HCT116 (cell line): ENCODE results near the gene LFNG. TPM values are rescaled to one million over a fixed set of nuclear protein-coding genes. Genes with fewer than 3 reads are reported as not detected.

ENCODE experiments used
- ATAC-seq: fragments of 200-7000 bp; cut with Tn5 transposase; 2 replicates; pipeline ENCODE4 v1.9.1; 2020; ENCODE audit warnings: mild to moderate bottlenecking, moderate library complexity
- BruUV-seq: library from RNA; stranded (reverse); fragments of 400-500 nt; replicated peaks from 2 replicates; lab custom pipeline; 2021; lab: Mats Ljungman, UMichigan
- CTCF ChIA-PET: fragments of 300-600 bp; sonication (Branson Sonifier 250); formaldehyde crosslinking; loops from one replicate; lab custom pipeline; 2021; ENCODE audit warnings: antibody characterized with exemption; lab: Charles Lee
- POLR2A ChIA-PET: fragments of 300-600, 350-600 bp; sonication (Branson Sonifier 250); formaldehyde crosslinking; loops from one replicate; lab custom pipeline; 2021; ENCODE audit warnings: antibody characterized with exemption; lab: Charles Lee
- RAD21 ChIA-PET, 2 experiments: fragments of 300-600 bp; sonication (Branson Sonifier 250); formaldehyde crosslinking; loops; one replicate each; lab custom pipeline; 2023; ENCODE audit warnings: low total read pairs in 2 of 2; ENCODE audit not compliant: uncharacterized antibody in 2 of 2, unreplicated experiment in 2 of 2, low non-redundant PET in 1 of 2; lab: Charles Lee
- DNase-seq: peaks from one replicate; pipeline ENCODE4 v3.0.0-alpha.2; 2010; ENCODE audit warnings: low read depth, low spot score
- H2AFZ ChIP-seq: fragments of 200-600 bp; shearing (Covaris generic), sonication (generic); 2 replicates; pipeline ENCODE4 v1.6.1; 2017; ENCODE audit warnings: low read depth, mixed run types, mixed read lengths, antibody characterized with exemption, low read length; ENCODE audit not compliant: poor library complexity, severe bottlenecking
- H3K27ac ChIP-seq: 2 replicates; pipeline ENCODE4 v1.5.1; 2012; ENCODE audit warnings: low read depth, low read length
- H3K27me3 ChIP-seq: fragments of 200-600 bp; sonication (generic); 2 replicates; pipeline ENCODE4 v1.6.1; 2016; ENCODE audit warnings: mixed run types, low read length, mixed read lengths; ENCODE audit not compliant: insufficient read depth
- H3K36me3 ChIP-seq, 2 experiments: fragments of 200-500 bp in 1 of 2; fragments of 200-600 bp in 1 of 2; sonication (Bioruptor generic) in 1 of 2; sonication (generic) in 1 of 2; 2 replicates each; pipeline versions ENCODE4 v1.5.1 to v1.6.1; 2014 to 2016; ENCODE audit warnings: low read length in 2 of 2, inconsistent platforms in 1 of 2, mixed read lengths in 1 of 2, mixed run types in 1 of 2; ENCODE audit not compliant: insufficient read depth in 2 of 2, control insufficient read depth in 1 of 2
- H3K4me1 ChIP-seq, 2 experiments: fragments of 200-600 bp in 1 of 2; sonication (generic) in 1 of 2; 2 replicates each; pipeline versions ENCODE4 v1.5.1 to v1.6.1; 2012 to 2017; ENCODE audit warnings: low read length in 2 of 2, inconsistent platforms in 1 of 2, mild to moderate bottlenecking in 1 of 2, mixed read lengths in 1 of 2, mixed run types in 1 of 2, moderate library complexity in 1 of 2; ENCODE audit not compliant: insufficient read depth in 2 of 2, control insufficient read depth in 1 of 2
- H3K4me2 ChIP-seq: fragments of 200-600 bp; sonication (generic); 2 replicates; pipeline ENCODE4 v1.6.1; 2017; ENCODE audit warnings: mixed run types, low read length, mixed read lengths
- H3K4me3 ChIP-seq, 2 experiments: fragments of 200-600 bp in 1 of 2; sonication (generic) in 1 of 2; replicated peaks in 1 of 2; 2 replicates each; pipeline ENCODE4 v1.5.1; 2011 to 2016; ENCODE audit warnings: low read length in 2 of 2, control low read depth in 1 of 2, low read depth in 1 of 2, mild to moderate bottlenecking in 1 of 2, mixed read lengths in 1 of 2, mixed run types in 1 of 2
- H3K79me2 ChIP-seq: fragments of 200-600 bp; sonication (generic); 2 replicates; pipeline ENCODE4 v1.6.1; 2017; ENCODE audit warnings: mild to moderate bottlenecking, mixed run types, low read length, moderate library complexity, mixed read lengths; ENCODE audit not compliant: insufficient read depth
- H3K9ac ChIP-seq: fragments of 200-600 bp; sonication (generic); 2 replicates; pipeline ENCODE4 v1.6.1; 2016; ENCODE audit warnings: low read length, mixed read lengths
- H3K9me2 ChIP-seq: fragments of 200-600 bp; sonication (generic), shearing (Covaris generic); 2 replicates; pipeline ENCODE4 v1.6.1; 2017; ENCODE audit warnings: mixed run types, mild to moderate bottlenecking, moderate library complexity; ENCODE audit not compliant: insufficient read depth
- H3K9me3 ChIP-seq, 2 experiments: fragments of 200-500 bp in 1 of 2; fragments of 200-600 bp in 1 of 2; sonication (Bioruptor generic) in 1 of 2; sonication (generic) in 1 of 2; 2 replicates each; pipeline ENCODE4 v1.6.1; 2014 to 2017; ENCODE audit warnings: low read length in 2 of 2, mixed read lengths in 2 of 2, inconsistent platforms in 1 of 2, low read depth in 1 of 2, mild to moderate bottlenecking in 1 of 2, mixed run types in 1 of 2, moderate library complexity in 1 of 2; ENCODE audit not compliant: control insufficient read depth in 1 of 2, insufficient read depth in 1 of 2
- H4K20me1 ChIP-seq: fragments of 200-600 bp; sonication (generic), shearing (Covaris generic); 2 replicates; pipeline ENCODE4 v1.6.1; 2017; ENCODE audit warnings: mixed run types, mild to moderate bottlenecking, moderate library complexity; ENCODE audit not compliant: insufficient read depth
- CEBPB ChIP-seq: IDR thresholded peaks from 2 replicates; pipeline ENCODE4 v1.6.1; 2012; ENCODE audit warnings: low read depth
- CTCF ChIP-seq, 3 experiments: fragments of 200-600 bp in 1 of 3; sonication (generic) in 1 of 3; IDR thresholded peaks in 2 of 3; conservative IDR thresholded peaks in 1 of 3; 2 replicates each; pipeline ENCODE4 v1.5.1; 2012 to 2017; ENCODE audit warnings: low read depth in 2 of 3, low read length in 2 of 3, antibody characterized with exemption in 1 of 3, borderline replicate concordance in 1 of 3, control low read depth in 1 of 3, mild to moderate bottlenecking in 1 of 3, mixed read lengths in 1 of 3, mixed run types in 1 of 3, moderate library complexity in 1 of 3; ENCODE audit not compliant: insufficient read depth in 1 of 3
- MAX ChIP-seq: IDR thresholded peaks from 2 replicates; pipeline ENCODE4 v1.6.1; 2012
- RAD21 ChIP-seq: IDR thresholded peaks from 2 replicates; pipeline ENCODE4 v1.6.1; 2012; ENCODE audit warnings: low read depth, mild to moderate bottlenecking
- intact Hi-C: fragments of 100-400 bp; cut with micrococcal nuclease; formaldehyde crosslinking; loops from 2 replicates; pipeline ENCODE4 v1.10.0; 2022
- total RNA-seq: library from RNA; stranded (reverse); gene quantifications from one replicate; pipeline ENCODE4 v1.2.1, GENCODE V29; 2021; ENCODE audit not compliant: unreplicated experiment

Gene LFNG
- total RNA-seq, 1 experiment from 2014 or later = 14.3 TPM

GRCh38 chr7:2472739-2473138 lies 46.8 kb upstream of the LFNG start:
- intact Hi-C loops = no loop called here
- no TSS peak for BruUV-seq
- CTCF ChIA-PET = no interaction called here

More at GRCh38 chr7:2472739-2473138, 46.8 kb upstream of the LFNG start:
- Histone ChIP-seq H3K4me3 (no peak overlapping the region), H2AFZ (no peak overlapping the region), H3K79me2 (no peaks in the 10 kb centered on the region), H3K36me3 (no peaks in the 10 kb centered on the region), H3K9me2 (no peaks in the 10 kb centered on the region), H3K4me1 (peaks cover 5 to 19% of the 10 kb centered on the region in 2 experiments; a peak in 2 of 4 replicates), H3K9me3 (no peaks in the 10 kb centered on the region), H3K9ac (no peak overlapping the region), H4K20me1 (no peaks in the 10 kb centered on the region), H3K27ac (no peak overlapping the region), H3K27me3 (no peaks in the 10 kb centered on the region), H3K4me2 (no peak overlapping the region)
- DNase-seq (no peak), ATAC-seq (no peak)
- TF ChIP-seq MAX = no peak
- 0 out of 6 replicates have a peak, but pooled peaks of 1 of the 3 experiments have one; percentile 30 for TF ChIP-seq CTCF (IDR thresholded peaks at IDR 0.05 in 2 of 3, conservative IDR thresholded peaks at IDR 0.05 in 1 of 3; ENCODE audit: borderline replicate concordance in 1 of 3, insufficient read depth in 1 of 3, low read depth in 2 of 3, low read length in 2 of 3)
- TF ChIP-seq CEBPB = no peak
- TF ChIP-seq RAD21 = 0 out of 2 replicates have a peak, but pooled peaks have one; percentile 31
- ChIA-PET POLR2A (no interaction called here), RAD21 (no interaction called here)
